Dermis blood vessel endothelial cell (primary cell): Measurements from ENCODE around the gene ZNF567. TPM values are rescaled to one million over a fixed set of nuclear protein-coding genes. Genes with fewer than 3 reads are reported as not detected.

ENCODE experiments used
- total RNA-seq: library from RNA; depleted of rRNA; stranded (reverse); fragments of >200 nt; gene quantifications from 2 replicates; pipeline ENCODE4 v1.2.3, GENCODE V29; 2014

Gene ZNF567
- total RNA-seq, 1 donor from 2014 or later, result 9.2 TPM

Other genes with a start within 250 kb of the ZNF567 start
- 9.4 and 12.6 TPM in 2 replicates for gene ZNF566, start 198.1 kb upstream of the ZNF567 start, total RNA-seq
- 14.3 and 18.6 TPM in 2 replicates for gene ZNF260, start 159.3 kb upstream of the ZNF567 start, total RNA-seq
- 7.0 and 10.4 TPM in 2 replicates for gene ZNF529, start 114.3 kb upstream of the ZNF567 start, total RNA-seq
- 5.9 and 7.5 TPM in 2 replicates for gene ZNF382, start 82.3 kb upstream of the ZNF567 start, total RNA-seq
- gene ZNF461, start 20.8 kb upstream of the ZNF567 start, total RNA-seq, result 6.0 and 9.2 TPM in 2 replicates
- 2.6 and 4.8 TPM in 2 replicates for gene ZNF850, start 85.2 kb downstream of the ZNF567 start, total RNA-seq
- gene ZNF790, start 150.8 kb downstream of the ZNF567 start, total RNA-seq, result 11.9 and 12.1 TPM in 2 replicates
- gene ZNF345, start 163.3 kb downstream of the ZNF567 start, total RNA-seq, result 4.0 and 7.7 TPM in 2 replicates
- 2.0 and 3.7 TPM in 2 replicates for gene ZNF829, start 228.7 kb downstream of the ZNF567 start, total RNA-seq
- gene ZNF568, start 228.7 kb downstream of the ZNF567 start, total RNA-seq, result 6.6 and 7.3 TPM in 2 replicates